ENCODE data around the gene ADGRV1.

DNA sequence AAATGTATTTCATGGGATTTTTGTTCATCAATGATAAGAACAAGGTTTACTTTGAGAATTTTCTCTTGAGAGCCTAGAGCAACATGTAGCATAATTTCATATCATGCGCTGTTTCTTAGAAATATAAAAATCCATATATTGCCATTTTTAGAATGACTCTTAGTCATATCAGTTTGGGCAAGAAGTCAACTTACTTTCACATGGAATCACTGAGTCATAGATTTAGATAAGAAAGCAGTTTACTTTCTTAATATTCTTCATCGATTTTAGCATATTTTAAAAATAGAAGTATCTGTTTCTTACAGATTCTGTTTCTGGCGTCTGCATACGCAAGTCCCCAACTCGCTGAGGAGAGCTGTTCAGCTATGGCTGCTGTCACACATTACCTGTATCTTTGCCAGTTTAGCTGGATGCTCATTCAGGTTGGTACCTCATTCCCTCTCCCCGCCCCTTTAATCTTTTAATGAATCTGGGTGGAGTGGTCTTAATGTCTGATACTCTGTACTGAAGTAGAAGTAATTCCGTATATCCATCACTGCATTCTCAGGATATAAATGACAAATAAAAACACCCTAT is 406.6 kb downstream of the ADGRV1 start:
- no peak for TF ChIP-seq POLR2AphosphoS5 (IDR thresholded peaks at IDR 0.05; ENCODE audit: insufficient read depth, low read depth, low read length)
- no peak for TF ChIP-seq EZH2 (IDR thresholded peaks at IDR 0.05; ENCODE audit: borderline replicate concordance, low read depth, low read length, severe bottlenecking)
- TF ChIP-seq, protein P1, sequence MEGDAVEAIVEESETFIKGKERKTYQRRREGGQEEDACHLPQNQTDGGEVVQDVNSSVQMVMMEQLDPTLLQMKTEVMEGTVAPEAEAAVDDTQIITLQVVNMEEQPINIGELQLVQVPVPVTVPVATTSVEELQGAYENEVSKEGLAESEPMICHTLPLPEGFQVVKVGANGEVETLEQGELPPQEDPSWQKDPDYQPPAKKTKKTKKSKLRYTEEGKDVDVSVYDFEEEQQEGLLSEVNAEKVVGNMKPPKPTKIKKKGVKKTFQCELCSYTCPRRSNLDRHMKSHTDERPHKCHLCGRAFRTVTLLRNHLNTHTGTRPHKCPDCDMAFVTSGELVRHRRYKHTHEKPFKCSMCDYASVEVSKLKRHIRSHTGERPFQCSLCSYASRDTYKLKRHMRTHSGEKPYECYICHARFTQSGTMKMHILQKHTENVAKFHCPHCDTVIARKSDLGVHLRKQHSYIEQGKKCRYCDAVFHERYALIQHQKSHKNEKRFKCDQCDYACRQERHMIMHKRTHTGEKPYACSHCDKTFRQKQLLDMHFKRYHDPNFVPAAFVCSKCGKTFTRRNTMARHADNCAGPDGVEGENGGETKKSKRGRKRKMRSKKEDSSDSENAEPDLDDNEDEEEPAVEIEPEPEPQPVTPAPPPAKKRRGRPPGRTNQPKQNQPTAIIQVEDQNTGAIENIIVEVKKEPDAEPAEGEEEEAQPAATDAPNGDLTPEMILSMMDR (IDR thresholded peaks at IDR 0.05; ENCODE audit: extremely low read depth in 1 of 2, insufficient read depth in 1 of 2, low read depth in 1 of 2, low read length in 2 of 2): no peak
- TF ChIP-seq, protein P2, sequence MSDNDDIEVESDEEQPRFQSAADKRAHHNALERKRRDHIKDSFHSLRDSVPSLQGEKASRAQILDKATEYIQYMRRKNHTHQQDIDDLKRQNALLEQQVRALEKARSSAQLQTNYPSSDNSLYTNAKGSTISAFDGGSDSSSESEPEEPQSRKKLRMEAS (IDR thresholded peaks at IDR 0.05; ENCODE audit: insufficient read depth, insufficient read length): no peak
- no peak for TF ChIP-seq POLR2A (IDR thresholded peaks at IDR 0.05; ENCODE audit: low read depth, low read length)
- TF ChIP-seq JUN (IDR thresholded peaks at IDR 0.05; ENCODE audit: borderline replicate concordance, insufficient read depth, insufficient read length, low read depth): peak; percentile 13
- TF ChIP-seq GATA2 (IDR thresholded peaks at IDR 0.05; ENCODE audit: insufficient read depth, insufficient read length, low read depth, low read length): peak; percentile 72
- no peak for TF ChIP-seq MYC (IDR thresholded peaks at IDR 0.05; ENCODE audit: low read depth, low read length)
- TF ChIP-seq FOS (IDR thresholded peaks at IDR 0.05; ENCODE audit: borderline replicate concordance, insufficient read depth, low read length): peak; percentile 61
